HG02798 (cell line): Measurements from ENCODE around the gene HK3.

Experiments
- ATAC-seq: cut with Tn5 transposase; IDR thresholded peaks from one replicate; pipeline ENCODE4 v1.9.1; 2021; ENCODE audit warnings: mild to moderate bottlenecking; ENCODE audit not compliant: unreplicated experiment, poor library complexity

Gene HK3

GRCh38 chr5:176899296-176899891, at the start of gene HK3:
Gene HK3, minus strand, starts transcription at chr5:176899346. Its CDS starts 3,187 bp downstream, at chr5:176896159.
- no peak for ATAC-seq

GRCh38 chr5:176948458-176948857, 49.3 kb upstream of the HK3 start:
- no peak for ATAC-seq

- ATAC-seq, result no peak
These were observed 48.7 kb upstream of the HK3 start for GRCh38 chr5:176947847-176948246.

GRCh38 chr5:176944268-176944667, 45.1 kb upstream of the HK3 start:
- ATAC-seq, result no peak

GRCh38 chr5:176943816-176944215, 44.7 kb upstream of the HK3 start:
- no peak for ATAC-seq

- no peak for ATAC-seq
These were observed 42.8 kb upstream of the HK3 start for GRCh38 chr5:176941951-176942350.

GRCh38 chr5:176938472-176938871, 39.3 kb upstream of the HK3 start:
- ATAC-seq, result no peak

GRCh38 chr5:176935017-176935416, 35.9 kb upstream of the HK3 start:
- no peak for ATAC-seq

- no peak for ATAC-seq
These were observed 35.3 kb upstream of the HK3 start for GRCh38 chr5:176934309-176934930.

GRCh38 chr5:176929654-176930053, 30.5 kb upstream of the HK3 start:
- ATAC-seq, result no peak

- no peak for ATAC-seq
These were observed 28.4 kb upstream of the HK3 start for GRCh38 chr5:176927562-176927961.

GRCh38 chr5:176922817-176923216, 23.7 kb upstream of the HK3 start:
- ATAC-seq, result no peak

GRCh38 chr5:176921714-176922113, 22.6 kb upstream of the HK3 start:
- ATAC-seq, result no peak

- ATAC-seq, result no peak
These were observed 19.5 kb upstream of the HK3 start for GRCh38 chr5:176918613-176919012.

- no peak for ATAC-seq
These were observed 17.2 kb upstream of the HK3 start for GRCh38 chr5:176916337-176916736.

- no peak for ATAC-seq
These were observed 16.8 kb upstream of the HK3 start for GRCh38 chr5:176915906-176916305.

- ATAC-seq, result no peak
These were observed 13.0 kb upstream of the HK3 start for GRCh38 chr5:176912115-176912514.

- no peak for ATAC-seq
These were observed 9.7 kb upstream of the HK3 start for GRCh38 chr5:176908675-176909368.

GRCh38 chr5:176906796-176907195, 7.7 kb upstream of the HK3 start:
- no peak for ATAC-seq

- no peak for ATAC-seq
These were observed 7.0 kb upstream of the HK3 start for GRCh38 chr5:176906126-176906525.

GRCh38 chr5:176904276-176904675, 5.1 kb upstream of the HK3 start:
- ATAC-seq, result no peak
